Limb (tissue), 2 donors: ENCODE measurements around the gene RAD17.
"Not testable (repeated sequence)": the region's sequence is repeated elsewhere in the genome, so short reads cannot be mapped to it uniquely, and the experiment has no call there.

Source experiments
- DNase-seq, 2 donors: peaks; one replicate each; pipeline ENCODE4 v3.0.0-alpha.2; 2016; ENCODE audit errors: extremely low spot score in 2 of 2

Gene RAD17

DNA sequence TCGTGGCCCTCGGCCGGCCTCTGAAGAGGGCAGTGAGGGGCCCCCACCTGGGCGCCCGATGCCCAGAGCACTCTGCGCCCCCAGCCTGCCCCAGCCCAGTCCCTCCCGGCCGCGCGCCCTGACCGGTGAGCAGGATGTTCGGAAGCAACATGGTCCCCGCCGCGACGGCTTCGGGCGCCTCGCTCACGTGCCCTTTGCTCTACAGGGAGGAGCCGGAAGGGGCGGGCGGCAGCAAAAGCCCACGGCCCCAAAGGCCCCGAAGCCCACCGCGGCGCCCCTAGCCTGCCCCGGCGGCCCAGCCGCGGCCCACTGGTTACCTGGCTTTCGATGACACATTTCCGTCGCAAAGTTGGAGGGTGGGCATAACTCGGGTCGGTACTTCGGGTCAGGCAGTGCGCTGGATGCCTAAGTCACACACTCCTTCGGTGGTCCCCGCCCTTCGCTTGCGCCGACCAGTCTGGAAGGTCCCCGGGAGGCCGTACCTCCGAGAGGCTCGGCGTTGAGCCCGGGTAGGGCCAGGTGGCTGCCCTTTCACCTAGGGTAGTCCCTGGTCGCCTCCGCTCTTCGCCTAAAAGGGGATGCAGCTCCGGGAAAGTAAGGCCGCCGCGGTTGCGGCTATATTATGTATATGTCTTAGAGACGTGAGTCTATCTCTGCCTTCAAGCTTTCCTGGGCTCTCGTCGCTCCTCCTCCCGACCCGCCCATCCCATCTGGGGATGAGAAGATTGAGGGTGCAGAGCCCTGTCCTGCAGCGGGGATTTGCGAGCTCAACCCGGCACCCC lies at the start of gene RAD17, which contains the start of the genes AK6 and TAF9:
Gene RAD17 (plus strand): TSS at position 479 of the 782 bp plus-strand sequence. CDS start 2,391 bp downstream, outside the sequence.
Gene AK6 (minus strand): TSS at position 181 of the 782 bp plus-strand sequence. CDS start 30 bp downstream, at position 151.
Gene TAF9 (minus strand): TSS at position 181 of the 782 bp plus-strand sequence. CDS start 3,783 bp downstream, outside the sequence.
- peak; percentile 94 to 96 for DNase-seq

- no peak for DNase-seq
These were observed 43.3 kb upstream of the RAD17 start for GRCh38 chr5:69326365-69326764.

- DNase-seq = no peak
These were observed 39.6 kb upstream of the RAD17 start for GRCh38 chr5:69329905-69330489.

DNA sequence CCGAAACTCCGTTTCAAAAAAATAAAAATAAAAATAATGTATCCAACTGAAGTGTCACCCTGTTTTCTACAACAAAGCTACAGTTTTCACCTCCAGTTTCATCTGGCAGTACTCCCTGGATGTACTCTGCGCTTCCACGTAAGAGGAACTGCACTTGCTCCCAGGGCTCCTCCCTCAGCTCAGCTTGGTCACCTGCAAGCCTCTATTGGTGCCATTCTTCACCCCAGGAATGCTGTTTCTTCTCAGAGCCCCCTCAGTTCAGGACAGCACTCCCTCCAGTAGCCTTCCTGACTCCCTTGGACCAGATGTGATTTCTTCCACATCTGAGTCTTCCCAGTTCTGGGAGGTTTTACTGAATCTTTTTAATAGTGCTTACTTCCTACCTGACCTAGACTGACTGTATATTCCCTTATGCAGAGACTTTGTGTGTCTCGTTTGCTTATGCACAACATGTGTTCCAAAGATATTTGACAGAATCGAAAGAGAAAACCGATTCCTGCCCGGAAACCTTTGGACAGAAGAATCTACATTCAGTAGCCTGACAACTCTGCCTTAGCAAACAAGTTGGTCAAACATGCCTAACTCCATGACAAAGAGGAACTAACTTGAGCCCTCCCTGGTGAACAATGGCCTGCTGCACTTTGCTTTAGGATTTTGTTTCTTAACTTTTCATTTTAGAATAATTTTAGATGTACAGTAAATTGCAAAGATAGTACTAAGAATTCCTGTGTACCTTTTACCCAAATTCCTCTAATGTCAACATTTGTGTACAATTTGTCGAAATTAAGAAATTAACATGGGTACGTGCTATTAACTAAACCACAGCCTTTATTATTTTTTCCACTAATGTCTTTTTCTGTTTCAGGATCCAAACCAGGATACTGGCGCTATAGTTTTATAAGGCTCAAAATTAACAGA lies 37.8 kb upstream of the RAD17 start:
- no peak for DNase-seq

GRCh38 chr5:69333668-69334315 lies 35.8 kb upstream of the RAD17 start:
- not testable (repeated sequence) for DNase-seq

DNA sequence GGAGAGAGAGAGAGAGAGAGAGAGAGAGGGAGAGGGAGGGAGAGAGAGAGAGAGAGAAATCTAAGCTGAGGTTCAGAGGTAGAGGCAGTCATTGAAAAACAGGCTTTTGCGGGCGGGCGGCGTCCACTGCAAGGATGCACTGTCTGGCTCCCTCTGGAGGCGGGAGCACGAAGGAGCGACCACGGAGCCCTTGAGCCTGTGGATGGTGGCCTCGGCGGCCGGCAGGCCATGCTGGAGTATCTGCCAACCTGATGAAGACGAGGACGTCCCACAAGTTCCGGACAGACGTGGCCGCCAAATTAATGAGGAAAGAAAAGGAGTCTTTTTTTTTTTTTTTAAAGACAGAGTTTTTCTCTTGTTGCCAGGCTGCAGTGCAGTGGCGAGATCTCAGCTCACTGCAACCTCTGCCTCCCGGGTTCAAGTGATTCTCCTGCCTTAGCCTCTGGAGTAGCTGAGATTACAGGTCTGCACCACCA lies 34.8 kb upstream of the RAD17 start:
- peak; percentile 73 to 82 for DNase-seq

GRCh38 chr5:69335341-69335935 lies 34.2 kb upstream of the RAD17 start:
- no peak for DNase-seq

- DNase-seq = no peak
These were observed 28.0 kb upstream of the RAD17 start for GRCh38 chr5:69341520-69342161.

DNA sequence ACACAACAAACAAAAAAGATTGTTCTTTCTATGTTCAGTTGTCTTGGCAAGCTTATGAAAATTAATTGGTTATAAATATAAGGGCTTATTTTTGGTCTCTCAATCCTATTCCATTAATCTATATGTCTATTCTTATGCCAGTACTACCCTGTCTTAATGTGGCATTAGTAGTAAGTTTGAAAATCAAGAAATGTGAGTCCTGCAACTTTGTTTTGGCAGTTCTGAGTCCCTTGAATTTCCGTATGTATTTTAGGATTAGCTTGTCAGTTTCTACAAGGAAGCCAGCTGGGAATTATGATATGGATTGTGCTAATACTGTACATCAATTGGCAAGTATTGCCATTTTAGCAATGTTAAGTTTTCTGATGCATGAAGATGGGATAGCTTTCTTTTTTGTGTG lies 26.5 kb upstream of the RAD17 start:
- no peak for DNase-seq

- no peak for DNase-seq
These were observed 19.0 kb upstream of the RAD17 start for GRCh38 chr5:69350664-69351063.

DNA sequence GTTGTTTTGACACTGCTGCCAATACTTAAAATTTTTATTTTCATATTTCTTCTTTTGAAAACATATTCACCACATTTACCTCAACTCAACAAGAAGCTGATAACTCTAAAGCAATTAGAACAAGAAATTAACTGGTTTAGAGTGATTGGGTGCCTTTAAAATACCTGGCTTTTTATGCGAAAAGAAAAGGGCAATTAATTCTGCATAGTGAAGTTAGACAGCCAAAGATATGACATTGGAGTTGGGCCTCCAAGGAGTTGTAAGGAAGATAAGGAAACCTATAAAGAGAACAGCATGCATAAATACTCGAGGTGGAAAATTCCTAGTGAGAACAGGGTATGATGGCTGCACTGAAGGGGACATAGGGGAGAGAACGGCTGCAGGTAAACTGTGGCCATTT lies 9.9 kb upstream of the RAD17 start:
- DNase-seq = no peak

GRCh38 chr5:69360442-69360841 lies 9.2 kb upstream of the RAD17 start:
- no peak for DNase-seq

DNA sequence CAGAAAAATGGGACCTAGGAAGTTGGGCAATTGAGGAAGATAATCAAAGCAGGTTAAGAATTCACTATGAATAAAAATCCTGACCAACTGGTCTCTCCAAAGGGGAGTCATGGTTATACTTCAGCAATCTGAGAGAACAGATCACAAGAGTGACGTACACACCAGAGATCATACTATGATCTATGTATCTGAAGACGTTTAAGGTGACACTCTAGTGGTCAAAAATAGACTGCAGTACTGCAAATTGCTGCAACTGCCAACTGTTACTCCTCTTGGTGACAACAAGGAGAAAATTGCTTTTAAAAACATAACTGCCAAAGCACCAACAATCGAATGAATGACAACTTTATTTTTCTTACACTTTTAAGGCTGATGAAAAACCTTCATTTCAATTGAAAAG lies 5.2 kb upstream of the RAD17 start:
- DNase-seq = no peak

GRCh38 chr5:69364850-69365249 lies 4.8 kb upstream of the RAD17 start:
- no peak for DNase-seq

DNA sequence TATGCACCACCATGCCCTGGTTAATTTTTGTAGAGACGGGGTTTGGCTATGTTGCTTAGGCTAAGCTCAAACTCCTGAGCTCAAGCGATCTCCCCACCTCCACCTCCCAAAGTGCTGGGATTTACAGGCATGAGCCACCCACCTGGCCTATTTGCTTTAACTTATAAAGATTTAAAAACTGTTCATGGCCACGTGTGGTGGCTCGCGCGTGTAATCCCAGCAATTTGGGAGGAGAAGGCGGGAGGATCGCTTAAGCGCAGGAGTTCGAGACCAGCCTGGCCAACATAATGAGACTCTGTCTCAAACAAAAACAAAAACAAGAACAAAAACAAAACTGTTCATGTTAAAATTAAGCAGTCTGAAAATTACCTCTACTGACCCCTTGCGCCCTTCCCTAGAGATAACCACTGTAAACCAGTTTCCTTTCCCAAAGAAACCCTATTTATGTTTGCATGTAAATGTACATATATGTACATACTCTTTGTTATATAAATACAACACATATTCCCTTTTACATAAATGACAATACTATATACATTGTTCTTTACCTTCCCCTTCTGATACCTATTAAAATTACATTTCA lies 1.8 kb upstream of the RAD17 start:
- no peak for DNase-seq

DNA sequence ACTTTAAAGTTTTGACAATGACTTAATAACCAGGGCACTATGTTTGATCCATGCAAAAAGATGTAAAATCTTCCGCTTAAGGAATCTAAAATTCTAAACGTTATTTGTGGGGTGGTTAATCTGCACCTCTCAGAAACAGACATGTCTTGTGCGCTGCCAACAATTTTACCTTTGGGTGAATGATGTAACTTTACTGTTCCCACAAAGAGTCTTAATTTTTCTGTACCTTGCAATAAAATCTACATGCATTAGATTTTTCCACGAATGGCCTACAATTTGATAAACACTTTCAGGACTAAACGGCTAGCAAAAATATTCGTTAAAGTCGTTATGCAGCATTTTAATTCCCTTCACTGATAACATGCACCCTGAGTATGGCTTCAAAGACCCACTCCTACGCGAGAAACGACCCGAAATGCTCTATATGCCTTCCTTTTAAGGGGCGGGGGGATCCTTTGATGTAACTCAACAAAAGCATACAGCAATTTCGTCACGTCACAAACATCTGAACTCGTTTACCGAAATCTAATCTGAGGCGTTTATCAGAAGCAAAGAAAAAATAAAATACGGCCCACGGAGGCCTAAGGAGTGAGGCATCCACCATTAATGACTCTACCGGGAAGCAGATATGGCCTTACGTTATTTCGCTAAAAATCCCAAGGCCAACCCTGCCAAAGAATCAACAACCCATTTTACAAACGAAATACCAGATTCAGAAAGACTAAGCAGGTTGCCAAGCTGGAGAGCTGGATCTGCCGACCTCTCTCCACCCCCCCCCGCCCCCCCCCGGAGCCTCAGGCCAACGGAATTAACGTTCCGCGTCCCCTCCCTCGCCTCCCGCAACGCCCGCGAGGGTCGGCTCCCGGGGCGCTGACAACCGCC lies 919 bp upstream of the RAD17 start:
- DNase-seq = no peak

GRCh38 chr5:69370335-69370734 lies 717 bp downstream of the RAD17 start:
- DNase-seq = not testable (repeated sequence)

GRCh38 chr5:69372394-69372793 lies 2.8 kb downstream of the RAD17 start:
- DNase-seq = no peak

DNA sequence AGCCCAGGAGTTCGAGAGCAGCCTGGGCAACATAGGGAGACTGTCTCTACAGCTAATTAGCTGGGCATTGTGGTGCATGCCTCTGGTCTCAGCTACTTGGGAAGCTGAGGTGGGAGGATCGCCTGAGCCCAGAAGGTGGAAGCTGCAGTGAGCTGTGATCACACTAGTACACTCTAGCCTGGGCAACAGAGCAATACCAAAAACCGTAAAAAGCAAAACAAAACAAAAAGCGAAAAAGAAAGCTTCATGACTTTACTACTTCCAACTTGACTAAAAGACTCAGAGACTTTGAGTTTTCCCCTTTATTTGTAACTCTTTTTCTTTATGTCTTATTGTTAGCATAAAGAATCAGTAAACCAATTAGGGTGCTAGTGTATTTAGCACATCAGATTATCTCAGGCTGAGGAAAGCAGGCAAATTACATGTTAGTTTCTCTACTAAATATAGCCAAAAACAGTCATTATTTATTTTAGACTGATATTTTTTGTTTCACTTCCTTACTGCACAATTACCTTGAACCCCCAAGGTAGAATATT lies 5.4 kb downstream of the RAD17 start:
- no peak for DNase-seq
